DMS153 treated with DMSO at 0.1 percent for 48 hours (cell line): ENCODE results near the gene GPR52.

Experiments used
- DNase-seq: peaks from one replicate; lab custom pipeline; 2025; ENCODE audit not compliant: unreplicated experiment; lab: John Stamatoyannopoulos, UW

GPR52 gene

DNA sequence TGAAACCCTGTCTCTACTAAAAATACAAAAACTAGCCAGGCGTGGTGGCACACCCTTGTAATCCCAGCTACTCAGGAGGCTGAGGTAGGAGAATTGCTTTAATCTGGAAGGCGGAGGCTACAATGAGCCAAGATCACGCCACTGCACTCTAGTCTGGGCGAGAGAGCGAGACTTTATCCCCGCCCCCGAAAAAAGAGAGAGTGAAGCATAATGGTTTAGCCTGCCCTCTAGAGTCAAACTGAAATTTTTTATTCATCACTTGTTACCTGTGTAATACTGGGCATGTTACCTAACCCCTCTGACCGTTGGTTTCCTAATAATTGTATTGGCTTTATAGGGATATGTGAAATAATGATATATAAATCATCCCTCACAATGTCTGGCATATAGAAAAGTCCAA, 18.8 kb downstream of the GPR52 start:
- DNase-seq, result no peak

DNA sequence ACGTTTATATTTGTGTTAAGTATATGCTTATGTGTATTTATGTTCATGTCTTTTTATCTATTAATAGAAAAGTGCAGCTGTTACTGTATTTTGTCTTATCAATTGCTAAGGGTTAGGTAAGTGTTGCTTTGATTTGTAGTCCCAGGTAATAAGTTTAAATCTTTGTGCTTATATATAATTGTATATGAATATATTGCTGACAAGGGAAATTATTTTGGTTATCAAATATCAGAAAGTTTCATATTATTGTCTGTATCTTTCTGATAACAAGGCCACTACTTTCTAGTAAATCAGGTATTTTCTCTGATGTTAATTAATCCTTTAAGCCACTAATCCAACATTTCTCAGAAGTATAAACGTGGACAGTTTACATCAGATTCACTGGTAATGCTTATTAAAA, 21.3 kb downstream of the GPR52 start:
- no peak for DNase-seq

- DNase-seq, result no peak
Measured at GRCh38 chr1:174469687-174470086, 21.9 kb downstream of the GPR52 start.

DNA sequence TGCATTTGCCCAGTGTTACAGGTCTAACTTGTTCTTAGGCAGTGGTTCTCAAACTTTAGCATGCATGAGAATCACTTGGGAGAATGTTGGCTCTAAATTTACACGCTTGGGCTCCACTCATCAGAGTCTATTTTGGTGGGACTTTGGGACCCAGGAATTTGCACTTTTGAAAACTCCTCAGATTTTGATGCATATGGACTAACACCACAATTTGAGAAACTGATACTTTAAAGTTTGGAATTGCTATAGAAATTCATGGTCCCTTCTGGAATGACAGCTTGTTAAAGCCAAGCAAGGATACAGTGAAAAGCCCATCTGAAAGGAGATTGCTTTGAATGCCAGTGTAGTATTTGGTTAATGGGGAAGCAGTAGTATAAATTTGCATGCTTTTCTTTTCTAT, 31.5 kb downstream of the GPR52 start:
- no peak for DNase-seq

GRCh38 chr1:174480324-174480723, 32.6 kb downstream of the GPR52 start:
- no peak for DNase-seq

DNA sequence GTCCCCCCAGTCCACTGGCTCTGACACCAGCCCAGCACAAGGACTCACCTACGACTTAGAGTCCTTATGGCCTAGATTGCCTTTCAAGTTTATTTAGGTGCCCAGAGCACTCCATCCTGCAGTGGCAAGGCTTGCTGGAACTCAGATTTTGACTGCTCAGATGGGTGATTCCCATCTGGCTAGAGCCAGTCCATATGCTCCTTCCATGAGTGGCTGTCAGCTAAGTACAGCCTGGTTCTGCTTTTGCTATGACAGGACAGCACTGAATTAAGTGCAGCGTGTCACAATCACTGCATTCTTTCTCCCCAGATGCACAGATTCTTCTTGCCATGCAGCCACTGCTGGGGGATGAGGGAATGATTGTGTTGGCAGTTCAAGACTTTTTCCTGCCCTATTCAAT, 43.8 kb downstream of the GPR52 start:
- DNase-seq, result no peak

DNA sequence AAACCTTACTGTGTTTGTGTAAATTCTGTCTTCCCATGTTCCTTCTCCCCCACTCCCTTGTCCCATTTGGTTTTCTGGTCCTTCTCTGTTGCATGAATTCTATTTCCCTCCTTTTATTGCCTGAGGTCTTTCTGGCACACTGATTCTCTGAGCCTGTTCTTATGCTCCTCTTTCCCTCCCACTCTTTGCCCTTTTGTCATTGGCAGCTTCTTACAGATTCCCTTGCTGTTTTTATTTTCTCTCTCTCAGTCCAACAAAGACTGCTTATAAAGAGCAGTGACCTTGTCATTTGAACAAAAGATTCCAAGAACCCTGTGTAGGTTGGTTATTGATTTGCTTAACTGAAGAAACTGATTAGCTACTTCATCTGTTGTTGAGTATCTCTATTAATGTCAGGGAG, 49.7 kb downstream of the GPR52 start:
- no peak for DNase-seq
